GM04504 (cell line): ENCODE measurements around the gene SLX4IP.

Source experiments
- DNase-seq: peaks from one replicate; pipeline ENCODE4 v3.0.0-alpha.2; 2012; ENCODE audit warnings: low read depth

The SLX4IP gene

GRCh38 chr20:10429443-10429981 lies 5.6 kb upstream of the SLX4IP start:
- DNase-seq, result no peak

DNA sequence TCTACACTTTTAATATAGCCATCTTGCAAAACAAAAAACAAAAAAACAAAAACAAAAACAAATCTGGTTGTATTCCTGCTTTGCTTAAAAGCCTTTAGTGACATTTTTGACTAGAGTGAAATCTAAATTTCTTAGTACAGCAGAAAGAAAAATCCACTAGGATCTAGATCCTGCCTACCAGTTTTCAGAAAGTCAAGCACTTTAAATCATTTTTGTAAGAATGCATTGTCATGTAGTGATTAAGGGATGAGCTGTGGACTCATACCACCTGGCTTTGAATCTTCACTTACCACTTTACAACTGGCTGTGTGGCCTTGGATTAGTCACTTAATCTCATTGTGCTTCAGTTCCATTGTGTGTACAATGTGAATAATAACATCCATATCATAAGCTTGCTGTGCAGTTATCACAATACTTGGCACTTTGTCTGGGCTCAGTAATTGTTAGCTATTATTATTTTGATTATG lies 5.1 kb upstream of the SLX4IP start:
- DNase-seq, result no peak

DNA sequence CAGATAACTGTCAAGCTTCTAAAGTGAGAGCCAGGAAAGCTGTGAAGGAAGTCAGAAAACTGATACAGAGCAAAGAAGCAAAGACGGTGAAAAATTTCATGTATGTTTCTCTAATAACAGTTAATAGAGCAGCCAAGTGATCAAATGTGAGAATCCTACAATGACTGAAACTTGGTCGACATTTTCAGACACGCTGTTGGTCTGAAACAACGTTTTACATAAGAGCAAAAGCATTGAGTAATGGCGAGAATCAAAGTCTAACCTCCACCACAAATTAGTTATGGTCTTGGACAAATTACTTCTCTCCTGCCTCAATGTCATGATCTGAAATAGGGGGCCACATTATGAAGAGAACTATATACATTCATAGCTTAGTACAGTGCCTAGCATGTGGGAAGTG lies 4.4 kb upstream of the SLX4IP start:
- no peak for DNase-seq

DNA sequence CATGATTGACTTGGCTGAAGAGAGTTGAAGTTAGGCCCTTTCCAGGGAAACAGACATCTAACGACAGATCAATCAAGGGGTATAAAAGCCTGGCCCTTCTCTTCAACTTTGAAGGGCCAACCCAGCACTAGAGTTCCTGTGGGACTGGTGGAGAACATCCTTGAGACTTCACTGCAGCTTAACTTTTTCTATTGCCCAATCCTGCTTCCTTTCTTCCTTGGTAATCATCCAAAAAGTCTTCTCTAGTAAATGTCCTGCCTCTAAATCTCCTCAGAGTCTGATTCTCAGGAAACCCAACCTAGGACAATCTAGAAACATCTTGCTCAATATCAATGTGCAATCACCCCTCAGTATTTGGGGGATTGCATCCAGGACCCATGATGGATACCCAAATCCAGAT lies 3.0 kb upstream of the SLX4IP start:
- DNase-seq, result no peak

- DNase-seq, result no peak
These were observed 2.0 kb upstream of the SLX4IP start for GRCh38 chr20:10433014-10433622.

- peak; percentile 79 for DNase-seq
These were observed 1.3 kb upstream of the SLX4IP start, which contains the start of gene MKKS for GRCh38 chr20:10433623-10434466. TSS of gene MKKS (minus strand) at chr20:10434222. CDS start at chr20:10413514, 20,708 bp downstream.

GRCh38 chr20:10434467-10434831 lies 656 bp upstream of the SLX4IP start:
- DNase-seq, result peak; percentile 99

DNA sequence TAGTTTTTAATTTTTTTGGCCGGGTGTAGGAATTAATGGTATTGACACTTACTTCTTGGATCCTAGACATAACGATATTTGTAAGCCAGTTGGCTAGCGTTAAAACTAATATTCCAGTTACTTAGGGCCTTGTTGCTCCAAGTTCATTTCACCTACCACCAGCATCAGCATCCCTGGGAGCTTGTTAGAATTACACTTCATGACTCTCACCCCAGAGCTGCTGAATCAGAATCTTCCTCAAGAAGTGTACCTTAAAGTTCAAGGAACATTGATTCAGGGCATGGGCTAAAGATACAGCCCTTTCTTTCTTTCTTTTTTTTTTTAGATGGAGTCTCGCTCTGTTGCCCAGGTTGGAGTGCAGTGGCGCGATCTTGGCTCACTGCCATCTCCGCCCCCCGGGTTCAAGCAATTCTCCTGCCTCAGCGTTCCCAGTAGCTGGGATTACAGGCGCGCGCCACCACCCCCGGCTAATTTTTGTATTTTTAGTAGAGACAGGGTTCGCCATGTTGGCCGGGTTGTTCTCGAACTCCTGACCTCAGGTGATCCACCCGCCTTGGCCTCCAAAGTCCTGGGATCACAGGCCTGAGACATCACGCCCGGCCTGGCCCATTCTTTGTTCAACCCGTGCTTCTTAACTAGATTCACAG lies 1.1 kb downstream of the SLX4IP start:
- DNase-seq, result no peak

DNA sequence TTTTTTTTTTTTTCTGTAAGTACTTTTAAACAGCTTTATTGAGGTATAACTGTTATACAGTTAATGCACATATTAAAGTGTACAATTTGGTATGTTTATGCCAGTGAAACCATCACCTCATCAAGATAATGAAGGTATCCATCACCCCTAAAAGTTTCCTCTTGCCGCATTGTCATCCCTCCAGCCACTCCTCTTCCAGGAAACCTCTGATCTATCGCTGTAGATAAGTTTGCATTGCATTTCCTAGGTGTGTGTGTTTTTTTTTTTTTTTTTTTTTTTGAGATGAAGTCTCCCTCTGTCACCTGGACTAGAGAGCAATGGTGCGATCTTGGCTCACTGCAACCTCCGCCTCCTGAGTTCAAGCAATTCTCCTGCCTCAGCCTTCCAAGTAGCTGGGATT lies 3.1 kb downstream of the SLX4IP start:
- DNase-seq, result no peak

GRCh38 chr20:10443936-10444335 lies 8.8 kb downstream of the SLX4IP start:
- DNase-seq, result no peak

- DNase-seq, result no peak
These were observed 10.7 kb downstream of the SLX4IP start for GRCh38 chr20:10445758-10446157.

DNA sequence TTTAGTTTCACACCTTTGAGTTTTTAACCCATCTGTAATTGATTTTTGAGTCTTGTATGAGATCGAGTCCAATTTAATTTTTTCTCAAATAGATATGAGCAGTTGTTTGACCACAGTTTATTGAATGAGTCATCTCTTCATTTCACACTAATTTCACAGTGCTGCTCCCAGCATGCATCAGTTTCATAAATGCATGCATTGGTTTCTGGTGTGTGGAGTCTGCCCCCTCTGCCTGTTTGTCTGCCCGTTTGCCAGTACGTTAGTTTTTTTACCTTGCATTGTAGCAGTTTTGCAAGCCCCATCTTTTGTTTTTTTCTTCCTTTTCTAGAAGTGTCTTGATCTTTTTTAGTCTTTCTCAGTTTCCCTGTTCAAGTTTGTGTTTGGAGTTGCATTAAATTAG lies 11.9 kb downstream of the SLX4IP start:
- no peak for DNase-seq

- DNase-seq, result no peak
These were observed 13.4 kb downstream of the SLX4IP start for GRCh38 chr20:10448270-10449156.

DNA sequence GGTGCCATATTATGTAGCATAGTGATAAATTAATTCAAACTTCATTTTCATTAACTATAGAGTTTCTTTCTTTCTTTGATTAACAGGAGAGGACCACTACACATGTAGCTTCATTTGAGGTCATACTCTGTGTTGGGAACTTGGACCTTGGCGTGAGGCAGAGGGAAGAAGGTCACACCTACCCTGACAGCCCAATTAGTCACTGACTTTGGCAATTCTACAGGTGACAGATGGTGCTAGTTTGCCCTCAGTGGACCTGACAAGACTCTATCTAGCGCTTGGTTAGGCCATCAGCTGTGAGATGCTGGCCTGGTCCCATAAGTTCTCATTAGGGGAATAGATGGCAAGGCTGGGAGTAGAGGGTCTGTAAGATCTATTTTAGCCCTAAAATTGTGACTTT lies 14.2 kb downstream of the SLX4IP start:
- no peak for DNase-seq

- no peak for DNase-seq
These were observed 18.1 kb downstream of the SLX4IP start for GRCh38 chr20:10453241-10453640.

DNA sequence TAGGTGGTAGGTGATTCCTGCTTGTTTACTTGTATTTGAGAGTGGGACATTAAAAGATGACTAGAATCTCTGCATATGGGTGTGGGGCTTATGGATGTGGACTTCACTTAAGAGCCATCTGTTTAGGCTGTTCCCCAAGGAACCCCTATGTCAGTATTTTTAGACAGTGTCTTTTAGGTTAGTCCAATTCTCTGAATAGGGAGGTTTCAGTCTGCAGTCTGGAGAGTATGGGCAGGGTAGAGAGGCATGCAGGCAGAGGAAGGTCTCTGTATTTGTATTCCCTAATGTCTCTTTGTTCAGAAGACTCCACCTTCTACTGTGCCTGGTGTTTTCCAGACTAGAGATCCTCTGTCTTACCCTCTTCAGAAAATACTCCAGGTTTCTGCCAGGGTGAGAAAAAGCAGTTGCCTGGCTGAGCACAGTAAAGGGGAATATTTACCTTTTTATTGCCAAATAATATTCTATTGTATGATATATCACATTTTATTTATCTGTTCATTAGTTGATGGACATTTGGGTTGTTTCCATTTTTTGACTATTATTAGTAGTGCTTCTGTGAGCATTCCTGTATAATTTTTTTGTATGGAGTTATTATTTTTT lies 19.1 kb downstream of the SLX4IP start:
- no peak for DNase-seq

- no peak for DNase-seq
These were observed 26.4 kb downstream of the SLX4IP start for GRCh38 chr20:10461495-10461894.

DNA sequence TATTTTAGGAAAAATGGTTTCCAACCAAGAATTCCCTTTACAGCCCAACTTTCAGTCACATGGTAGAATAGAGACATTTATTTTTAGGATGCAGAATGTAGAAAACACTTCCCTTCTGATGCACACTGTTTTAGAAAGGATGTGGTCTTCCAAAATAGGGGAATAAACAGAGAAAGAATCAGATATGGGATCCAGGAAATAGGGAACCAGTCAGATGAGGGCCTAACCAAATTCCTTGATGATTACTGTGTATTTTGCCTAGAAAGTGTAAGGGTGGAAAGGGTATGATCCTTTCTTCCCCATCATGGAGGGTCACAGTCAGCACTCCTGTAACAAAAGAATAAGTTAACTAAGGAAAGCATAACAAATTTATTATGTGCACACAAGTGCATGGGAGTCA lies 27.4 kb downstream of the SLX4IP start:
- no peak for DNase-seq

DNA sequence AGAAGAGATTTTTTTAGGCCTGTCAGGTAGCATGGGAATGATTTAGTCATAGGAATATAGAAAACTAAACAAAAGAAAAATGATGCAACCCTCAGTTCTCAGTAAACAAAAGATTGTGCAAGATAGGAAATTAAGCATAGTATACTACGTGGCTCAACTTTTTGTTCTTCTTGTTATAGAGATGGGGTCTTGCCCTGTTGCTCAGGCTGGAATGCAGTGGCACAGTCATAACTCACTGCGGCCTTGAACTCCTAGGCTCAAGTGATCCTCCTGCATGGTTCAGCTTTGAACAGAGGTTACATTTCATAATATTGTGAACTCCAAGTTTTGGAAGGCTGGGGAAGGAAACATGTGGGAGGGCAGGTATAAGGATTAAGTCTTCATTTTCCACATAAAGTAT lies 28.5 kb downstream of the SLX4IP start:
- DNase-seq, result no peak

DNA sequence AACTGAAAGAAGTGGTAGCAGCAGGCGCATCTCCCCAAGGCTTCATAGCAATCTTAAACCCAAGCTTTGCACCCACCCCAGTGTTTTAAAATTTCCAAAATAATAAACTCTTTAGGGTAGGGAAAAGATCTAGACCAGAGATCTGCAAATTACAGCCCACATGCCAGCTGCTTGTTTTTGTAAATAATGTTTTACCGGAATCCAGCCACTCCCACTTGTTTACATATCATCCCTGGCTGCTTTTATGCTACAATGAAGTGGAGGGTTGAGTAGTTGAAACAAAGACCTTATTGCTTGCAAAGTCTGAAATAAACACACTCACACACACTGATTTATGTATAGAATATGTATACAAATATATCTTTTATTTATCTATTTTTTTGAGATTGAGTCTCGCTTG lies 30.0 kb downstream of the SLX4IP start:
- DNase-seq, result no peak

- DNase-seq, result no peak
These were observed 31.2 kb downstream of the SLX4IP start for GRCh38 chr20:10466325-10466724.
